Fibroblast of the aortic adventitia (primary cell): ENCODE data around the gene CEP70. TPM values are rescaled to one million over a fixed set of nuclear protein-coding genes. Genes with fewer than 3 reads are reported as not detected.
"Not testable (repeated sequence)": the region's sequence is repeated elsewhere in the genome, so short reads cannot be mapped to it uniquely, and the experiment has no call there.

Experiments
- DNase-seq: peaks from one replicate; pipeline ENCODE4 v3.0.0-alpha.2; 2010; ENCODE audit warnings: low read depth
- H3K4me3 ChIP-seq: 2 replicates; pipeline ENCODE4 v1.5.1; 2011; ENCODE audit warnings: low read depth, mild to moderate bottlenecking, control low read depth, low read length, moderate library complexity
- total RNA-seq: library from RNA; depleted of rRNA; stranded (reverse); fragments of >200 nt; gene quantifications from 2 replicates; pipeline ENCODE4 v1.2.3, GENCODE V29; 2012; ENCODE audit warnings: low replicate concordance
- TF ChIP-seq, protein P1 (sequence below): IDR thresholded peaks from 2 replicates; pipeline ENCODE4 v1.5.1; 2011; ENCODE audit warnings: mild to moderate bottlenecking, low read length, control low read depth, inconsistent platforms; ENCODE audit not compliant: insufficient read depth

Gene CEP70
- total RNA-seq, 1 donor = 14.6 TPM

DNA sequence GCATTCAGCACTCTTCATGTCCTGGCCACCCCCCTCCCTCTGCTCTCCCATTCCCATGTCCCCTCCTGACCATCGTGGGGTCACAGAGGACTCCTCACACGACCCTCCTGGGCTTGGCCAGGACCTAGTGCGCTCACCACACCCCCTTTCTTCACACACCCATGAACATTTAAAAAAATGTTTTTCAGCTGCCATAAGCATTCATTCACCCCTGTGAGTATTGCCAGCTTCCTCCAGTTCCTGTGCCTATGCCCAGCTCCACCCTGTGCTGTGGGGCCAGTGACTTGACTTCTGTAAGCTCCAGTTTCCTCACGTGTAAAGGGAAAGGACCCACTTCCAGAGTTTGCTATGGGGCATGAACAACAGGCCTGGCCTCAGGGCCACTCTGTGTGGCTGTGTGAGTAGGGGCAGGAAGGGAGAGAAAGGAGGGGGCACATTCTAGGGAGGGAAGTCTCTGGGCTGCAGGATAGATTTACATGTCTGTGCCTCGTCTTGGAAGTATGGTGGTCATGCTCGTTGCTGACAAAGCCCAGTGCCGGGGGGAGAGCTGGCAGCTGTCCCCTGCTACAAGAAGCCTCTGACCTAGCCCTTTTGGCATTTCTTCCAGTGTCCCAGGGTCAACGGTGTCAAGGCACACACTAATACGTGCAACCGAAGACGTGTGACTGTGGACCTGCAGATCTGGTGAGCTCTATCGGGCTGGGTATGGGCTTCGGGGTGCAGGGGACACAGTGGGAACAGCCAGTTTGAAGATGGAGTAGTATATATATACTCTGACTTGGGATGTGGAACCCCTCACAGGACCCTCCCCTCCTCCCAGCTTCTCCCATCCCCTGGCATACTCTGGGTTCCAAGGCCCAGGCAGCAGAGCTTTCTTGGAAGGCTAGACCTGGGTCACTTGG, 136.8 kb downstream of the CEP70 start:
- TF ChIP-seq, protein P1, sequence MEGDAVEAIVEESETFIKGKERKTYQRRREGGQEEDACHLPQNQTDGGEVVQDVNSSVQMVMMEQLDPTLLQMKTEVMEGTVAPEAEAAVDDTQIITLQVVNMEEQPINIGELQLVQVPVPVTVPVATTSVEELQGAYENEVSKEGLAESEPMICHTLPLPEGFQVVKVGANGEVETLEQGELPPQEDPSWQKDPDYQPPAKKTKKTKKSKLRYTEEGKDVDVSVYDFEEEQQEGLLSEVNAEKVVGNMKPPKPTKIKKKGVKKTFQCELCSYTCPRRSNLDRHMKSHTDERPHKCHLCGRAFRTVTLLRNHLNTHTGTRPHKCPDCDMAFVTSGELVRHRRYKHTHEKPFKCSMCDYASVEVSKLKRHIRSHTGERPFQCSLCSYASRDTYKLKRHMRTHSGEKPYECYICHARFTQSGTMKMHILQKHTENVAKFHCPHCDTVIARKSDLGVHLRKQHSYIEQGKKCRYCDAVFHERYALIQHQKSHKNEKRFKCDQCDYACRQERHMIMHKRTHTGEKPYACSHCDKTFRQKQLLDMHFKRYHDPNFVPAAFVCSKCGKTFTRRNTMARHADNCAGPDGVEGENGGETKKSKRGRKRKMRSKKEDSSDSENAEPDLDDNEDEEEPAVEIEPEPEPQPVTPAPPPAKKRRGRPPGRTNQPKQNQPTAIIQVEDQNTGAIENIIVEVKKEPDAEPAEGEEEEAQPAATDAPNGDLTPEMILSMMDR = no peak
- no peak for DNase-seq
- H3K4me3 ChIP-seq = no peak overlapping the region

DNA sequence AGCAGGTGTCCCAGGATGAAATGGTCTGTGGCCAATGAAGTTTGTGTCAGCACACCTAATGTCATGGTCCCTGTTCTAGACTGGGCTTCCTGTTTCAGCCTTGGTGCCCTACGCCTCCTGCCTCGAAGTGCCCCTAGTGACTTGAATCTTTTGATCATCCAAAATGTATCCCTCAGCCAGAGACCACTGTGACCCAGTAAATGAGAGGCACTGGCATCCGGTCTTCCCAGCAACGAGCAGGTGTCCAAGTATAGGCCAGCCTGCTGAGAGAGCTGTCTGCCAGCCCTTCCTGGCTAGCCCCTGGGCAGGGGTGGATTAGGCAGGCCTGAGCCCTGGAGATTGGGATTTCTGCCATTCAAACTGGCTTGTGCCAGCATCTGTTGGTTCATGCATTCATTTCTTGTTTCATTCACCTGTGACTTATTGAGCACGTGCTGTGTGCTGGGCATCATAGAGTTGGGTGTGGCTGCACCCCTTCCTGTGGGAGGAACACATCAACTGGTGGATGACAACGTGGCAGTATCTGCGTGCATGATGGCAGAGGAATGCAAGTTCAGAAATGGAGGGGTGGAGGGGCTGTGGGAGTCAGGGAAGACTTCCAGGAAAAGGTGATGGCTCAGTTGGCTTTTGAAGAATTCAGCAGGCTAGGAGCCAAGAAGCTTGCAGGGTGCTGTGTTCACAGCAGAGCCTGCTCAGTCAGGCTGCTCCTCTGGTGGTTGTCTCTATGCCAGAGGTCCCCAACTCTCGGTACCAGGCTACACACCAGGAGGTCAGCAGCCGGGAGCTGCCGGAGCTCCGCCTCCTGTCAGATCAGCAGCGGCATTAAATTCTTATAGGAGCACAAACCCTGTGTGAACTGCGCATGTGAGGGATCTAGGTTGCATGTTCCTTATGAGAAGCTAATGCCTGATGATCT, 138.0 kb downstream of the CEP70 start:
- H3K4me3 ChIP-seq = no peak overlapping the region
- TF ChIP-seq, protein P1 = no peak
- DNase-seq = peak; percentile 47

DNA sequence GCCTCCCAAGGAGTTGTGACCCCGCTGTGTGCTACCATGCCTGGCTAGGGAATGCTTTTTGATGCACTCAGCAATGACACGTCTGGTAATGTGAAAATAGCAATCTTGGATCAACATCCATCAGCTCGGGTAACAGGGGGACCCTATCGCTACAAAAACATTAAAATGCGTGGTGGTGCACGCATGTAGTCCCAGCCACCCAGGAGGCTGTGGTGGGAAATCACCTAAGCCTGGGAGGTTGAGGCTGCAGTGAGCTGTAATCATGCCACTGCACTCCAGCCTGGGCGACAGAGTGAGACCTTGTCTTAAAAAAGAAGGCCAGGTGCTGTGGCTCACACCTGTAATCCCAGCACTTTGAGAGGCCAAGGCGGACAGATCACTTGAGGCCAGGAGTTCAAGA, 140.1 kb downstream of the CEP70 start:
- not testable (repeated sequence) for DNase-seq, H3K4me3 ChIP-seq

DNA sequence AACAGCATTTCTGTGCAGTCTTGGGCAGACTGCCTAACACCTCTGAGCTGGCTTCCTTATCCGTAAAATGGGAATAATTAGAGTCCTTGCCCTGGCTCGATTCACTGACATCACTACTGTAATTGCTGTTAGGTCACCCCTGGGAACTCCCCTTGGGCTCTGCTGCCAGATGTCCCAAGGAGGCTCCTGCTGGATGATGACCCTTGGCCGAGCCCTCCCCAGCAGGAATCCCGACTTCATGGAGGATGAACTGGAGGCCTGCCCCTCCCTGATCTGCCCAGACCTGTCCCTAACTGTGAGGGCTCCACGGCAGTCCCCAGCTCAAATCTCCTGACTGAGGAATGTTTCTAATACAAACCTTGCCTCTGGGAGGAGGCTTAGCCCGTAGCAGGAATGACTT, 141.6 kb downstream of the CEP70 start:
- TF ChIP-seq, protein P1 = no peak
- no peak for DNase-seq
- no peak overlapping the region for H3K4me3 ChIP-seq

DNA sequence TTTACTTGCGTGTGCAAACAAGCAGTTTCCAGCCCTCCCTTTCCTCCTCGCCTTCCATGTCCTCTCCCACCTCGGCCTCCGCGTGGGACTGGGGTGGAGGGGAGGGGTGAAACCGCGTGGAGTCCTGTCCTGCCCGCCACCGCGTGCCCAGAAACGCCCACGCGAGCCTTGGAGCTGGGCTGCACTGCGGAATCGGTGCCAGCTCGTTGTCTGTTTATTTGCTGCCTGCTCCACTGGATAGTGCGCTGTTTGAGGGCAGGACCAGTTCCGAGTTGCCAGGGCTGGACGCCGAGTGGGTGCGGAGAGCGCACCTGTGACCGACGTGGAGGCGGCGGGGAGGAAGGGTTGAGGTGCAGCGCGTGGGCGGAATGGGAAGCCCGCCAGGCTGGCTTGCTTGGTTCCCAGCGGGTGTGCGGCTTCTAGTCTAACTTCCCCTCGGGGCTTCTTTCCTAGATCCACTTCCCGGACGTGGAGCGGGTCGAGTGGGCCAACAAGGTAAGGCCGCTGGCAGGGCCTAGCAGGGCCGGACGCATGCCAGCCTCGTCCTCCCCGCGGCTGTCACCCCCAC, 142.4 kb downstream of the CEP70 start:
- H3K4me3 ChIP-seq = no peak overlapping the region
- no peak for DNase-seq
- TF ChIP-seq, protein P1 = no peak

DNA sequence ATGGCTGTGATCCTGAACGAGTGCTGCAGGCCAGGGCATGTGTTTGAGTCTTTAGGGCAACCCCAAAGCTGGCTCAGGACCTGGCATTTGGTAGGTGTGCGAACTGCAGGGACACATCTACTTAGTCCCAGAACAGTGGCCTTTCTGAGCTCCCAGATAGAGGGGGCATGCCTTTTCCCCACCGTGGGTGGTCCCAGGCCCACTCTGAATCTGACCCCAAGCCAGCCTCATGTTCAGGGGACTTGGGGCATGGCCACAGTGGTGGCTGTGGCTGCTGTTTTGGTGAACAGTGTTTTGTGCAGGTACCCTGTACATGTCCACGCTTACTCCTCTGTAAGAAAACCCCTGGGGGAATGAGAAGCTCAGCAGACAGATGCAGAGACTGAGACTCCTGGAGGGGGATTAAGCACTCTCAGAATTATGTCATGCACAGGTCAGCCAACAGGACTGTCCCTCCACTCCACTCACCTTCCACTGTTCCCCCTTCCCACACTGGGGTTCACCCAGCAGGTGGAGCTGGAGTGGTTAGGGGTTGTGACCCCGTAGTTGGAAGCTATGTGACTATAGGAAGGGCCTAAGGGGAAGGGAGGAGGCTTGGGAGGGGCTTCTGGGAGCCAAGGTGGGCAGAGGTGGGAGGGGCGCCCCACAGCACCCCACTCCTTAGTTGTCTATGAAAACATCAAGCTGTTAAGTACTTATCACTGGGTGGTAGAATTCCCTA, 143.2 kb downstream of the CEP70 start:
- TF ChIP-seq, protein P1 = no peak

More for the DNA sequence above, 143.2 kb downstream of the CEP70 start:
- DNase-seq = no peak
- H3K4me3 ChIP-seq = no peak overlapping the region
